GM12875 (cell line): ENCODE measurements around the gene NDUFA5.

ENCODE experiments used
- H3K4me3 ChIP-seq: one replicate; pipeline ENCODE4 v1.5.1; 2011; ENCODE audit warnings: low read depth, low read length, control low read depth
- CTCF ChIP-seq: IDR thresholded peaks from 2 replicates; pipeline ENCODE4 v1.5.1; 2011; ENCODE audit warnings: low read depth, mild to moderate bottlenecking, control low read depth, inconsistent platforms, low read length, moderate library complexity, borderline replicate concordance; ENCODE audit not compliant: insufficient read depth

Gene NDUFA5

GRCh38 chr7:123573341-123573740 is 15.7 kb upstream of the NDUFA5 start:
- no peak overlapping the region for H3K4me3 ChIP-seq
- no peak for TF ChIP-seq CTCF

- no peak overlapping the region for H3K4me3 ChIP-seq
- TF ChIP-seq CTCF, result no peak
Observed at GRCh38 chr7:123571684-123572083, 14.1 kb upstream of the NDUFA5 start.

GRCh38 chr7:123571187-123571586 is 13.6 kb upstream of the NDUFA5 start:
- H3K4me3 ChIP-seq, result no peak overlapping the region

GRCh38 chr7:123570390-123571182 is 13.0 kb upstream of the NDUFA5 start:
- no peak for TF ChIP-seq CTCF
- H3K4me3 ChIP-seq, result no peak overlapping the region

More at GRCh38 chr7:123571187-123571586, 13.6 kb upstream of the NDUFA5 start:
- no peak for TF ChIP-seq CTCF

GRCh38 chr7:123569352-123570010 is 11.9 kb upstream of the NDUFA5 start:
- no peak for TF ChIP-seq CTCF

GRCh38 chr7:123562121-123562520 is 4.5 kb upstream of the NDUFA5 start:
- no peak overlapping the region for H3K4me3 ChIP-seq
- no peak for TF ChIP-seq CTCF

More at GRCh38 chr7:123569352-123570010, 11.9 kb upstream of the NDUFA5 start:
- H3K4me3 ChIP-seq, result no peak overlapping the region
